Neural progenitor cell (in vitro differentiated cells): ENCODE results near the gene TMEM106C. TPM values are rescaled to one million over a fixed set of nuclear protein-coding genes. Genes with fewer than 3 reads are reported as not detected.
A peak's percentile ranks its signal among the peaks of the same experiment; 100 is the strongest.

ENCODE experiments used
- DNase-seq: peaks from one replicate; pipeline ENCODE4 v3.0.0-alpha.2; 2016; ENCODE audit warnings: low spot score
- H2AFZ ChIP-seq: fragments of 200-600 bp; sonication (generic); replicated peaks from 2 replicates; pipeline ENCODE4 v1.6.1; 2016; ENCODE audit warnings: antibody characterized with exemption
- H3F3A ChIP-seq: fragments of 200-600 bp; sonication (generic); 2 replicates; pipeline ENCODE4 v1.6.1; 2016; ENCODE audit warnings: antibody characterized with exemption, low read depth
- H3K27ac ChIP-seq: fragments of 200-600 bp; sonication (generic); 2 replicates; pipeline ENCODE4 v1.5.1; 2016; ENCODE audit warnings: mild to moderate bottlenecking
- H3K27me3 ChIP-seq: fragments of 200-600 bp; sonication (generic); 2 replicates; pipeline ENCODE4 v1.6.1; 2016; ENCODE audit warnings: mild to moderate bottlenecking, moderate library complexity
- H3K36me3 ChIP-seq: fragments of 200-600 bp; sonication (generic); 2 replicates; pipeline ENCODE4 v1.5.1; 2016
- H3K4me1 ChIP-seq: fragments of 200-600 bp; sonication (generic); 2 replicates; pipeline ENCODE4 v1.6.1; 2016; ENCODE audit warnings: mixed run types
- H3K4me2 ChIP-seq: fragments of 200-600 bp; sonication (generic); 2 replicates; pipeline ENCODE4 v1.6.1; 2016
- H3K4me3 ChIP-seq: fragments of 200-600 bp; sonication (generic); 2 replicates; pipeline ENCODE4 v1.5.1; 2016
- H3K79me2 ChIP-seq: fragments of 200-600 bp; sonication (generic); 2 replicates; pipeline ENCODE4 v1.6.1; 2016; ENCODE audit warnings: low read depth
- H3K9ac ChIP-seq: fragments of 200-600 bp; sonication (generic); 2 replicates; pipeline ENCODE4 v1.6.1; 2016
- H3K9me3 ChIP-seq: fragments of 200-600 bp; sonication (generic); 2 replicates; pipeline ENCODE4 v1.5.1; 2016; ENCODE audit warnings: low read depth
- H4K20me1 ChIP-seq: fragments of 200-600 bp; sonication (generic); 2 replicates; pipeline ENCODE4 v1.6.1; 2016; ENCODE audit warnings: low read depth
- H3K27ac Mint-ChIP-seq: 3 replicates; pipeline ENCODE4 v1.8.0; 2021; ENCODE audit warnings: mixed read lengths
- H3K27me3 Mint-ChIP-seq: 2 replicates; pipeline ENCODE4 v1.8.0; 2022; ENCODE audit warnings: low read depth, mild to moderate bottlenecking, inconsistent platforms, moderate library complexity, mixed read lengths; ENCODE audit not compliant: insufficient read depth
- H3K36me3 Mint-ChIP-seq: 3 replicates; pipeline ENCODE4 v1.8.0; 2021; ENCODE audit warnings: mixed read lengths
- H3K4me1 Mint-ChIP-seq: 3 replicates; pipeline ENCODE4 v1.8.0; 2021; ENCODE audit warnings: mixed read lengths
- H3K4me3 Mint-ChIP-seq: 3 replicates; pipeline ENCODE4 v1.8.0; 2021; ENCODE audit warnings: mild to moderate bottlenecking, moderate library complexity, mixed read lengths
- H3K9me3 Mint-ChIP-seq: 3 replicates; pipeline ENCODE4 v1.8.0; 2020; ENCODE audit warnings: mixed read lengths
- EZH2 ChIP-seq: fragments of 200-600 bp; sonication (generic); IDR thresholded peaks from 2 replicates; pipeline ENCODE4 v1.6.1; 2017; ENCODE audit warnings: antibody characterized with exemption, mild to moderate bottlenecking, moderate library complexity
- EZH2phosphoT487 ChIP-seq: fragments of 200-600 bp; sonication (generic); IDR thresholded peaks from 2 replicates; pipeline ENCODE4 v1.6.1; 2017; ENCODE audit warnings: antibody characterized with exemption
- total RNA-seq: library from RNA; depleted of rRNA; stranded (reverse); fragments of >200 nt; gene quantifications from 2 replicates; pipeline ENCODE4 v1.2.3, GENCODE V29; 2015; ENCODE audit warnings: low replicate concordance
- TF ChIP-seq, protein P1 (sequence below): fragments of 200-600 bp; sonication (generic); IDR thresholded peaks from 2 replicates; pipeline ENCODE4 v1.5.1; 2017; ENCODE audit warnings: antibody characterized with exemption, mild to moderate bottlenecking

TMEM106C gene
- total RNA-seq, 1 donor from 2014 or later = 87.5 TPM

DNA sequence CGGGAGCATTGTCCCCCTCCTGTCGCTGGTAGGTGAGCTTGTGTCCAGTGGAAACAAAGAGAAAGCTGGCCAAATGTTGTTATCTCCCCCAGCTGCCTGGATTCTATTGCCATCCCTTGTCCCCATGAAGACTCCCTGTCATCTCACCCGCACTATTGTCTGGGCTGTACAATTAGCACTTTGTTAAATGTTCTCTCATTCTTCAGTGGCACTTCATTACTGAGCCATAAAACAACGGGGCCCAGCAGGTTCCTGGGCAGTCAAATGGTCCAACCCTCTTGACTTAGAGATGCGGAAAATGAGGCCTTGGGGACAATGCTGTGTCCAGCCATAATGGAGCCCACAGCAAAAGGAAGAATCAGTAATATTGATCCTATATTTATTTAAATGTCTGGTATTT is 54.1 kb downstream of the TMEM106C start:
- H3K4me1 Mint-ChIP-seq = peaks cover 25% of the 10 kb centered on the region
- H3K4me3 ChIP-seq = no peak overlapping the region
- H3K27me3 ChIP-seq = peaks cover 92% of the 10 kb centered on the region
- no peaks in the 10 kb centered on the region for H3K36me3 Mint-ChIP-seq
- no peaks in the 10 kb centered on the region for H3K9me3 ChIP-seq
- no peaks in the 10 kb centered on the region for H4K20me1 ChIP-seq
- TF ChIP-seq, protein P1, sequence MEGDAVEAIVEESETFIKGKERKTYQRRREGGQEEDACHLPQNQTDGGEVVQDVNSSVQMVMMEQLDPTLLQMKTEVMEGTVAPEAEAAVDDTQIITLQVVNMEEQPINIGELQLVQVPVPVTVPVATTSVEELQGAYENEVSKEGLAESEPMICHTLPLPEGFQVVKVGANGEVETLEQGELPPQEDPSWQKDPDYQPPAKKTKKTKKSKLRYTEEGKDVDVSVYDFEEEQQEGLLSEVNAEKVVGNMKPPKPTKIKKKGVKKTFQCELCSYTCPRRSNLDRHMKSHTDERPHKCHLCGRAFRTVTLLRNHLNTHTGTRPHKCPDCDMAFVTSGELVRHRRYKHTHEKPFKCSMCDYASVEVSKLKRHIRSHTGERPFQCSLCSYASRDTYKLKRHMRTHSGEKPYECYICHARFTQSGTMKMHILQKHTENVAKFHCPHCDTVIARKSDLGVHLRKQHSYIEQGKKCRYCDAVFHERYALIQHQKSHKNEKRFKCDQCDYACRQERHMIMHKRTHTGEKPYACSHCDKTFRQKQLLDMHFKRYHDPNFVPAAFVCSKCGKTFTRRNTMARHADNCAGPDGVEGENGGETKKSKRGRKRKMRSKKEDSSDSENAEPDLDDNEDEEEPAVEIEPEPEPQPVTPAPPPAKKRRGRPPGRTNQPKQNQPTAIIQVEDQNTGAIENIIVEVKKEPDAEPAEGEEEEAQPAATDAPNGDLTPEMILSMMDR = no peak
- no peak for TF ChIP-seq EZH2
- TF ChIP-seq EZH2phosphoT487 = no peak
- no peaks in the 10 kb centered on the region for H3K36me3 ChIP-seq
- H3K27ac Mint-ChIP-seq = no peak overlapping the region
- H3F3A ChIP-seq = peaks cover 20% of the 10 kb centered on the region
- H3K79me2 ChIP-seq = no peaks in the 10 kb centered on the region
- H3K4me1 ChIP-seq = peaks cover 31% of the 10 kb centered on the region
- no peaks in the 10 kb centered on the region for H3K9me3 Mint-ChIP-seq
- H3K4me2 ChIP-seq = no peak overlapping the region
- no peaks in the 10 kb centered on the region for H3K27me3 Mint-ChIP-seq
- H3K4me3 Mint-ChIP-seq = no peak overlapping the region
- H3K27ac ChIP-seq = no peak overlapping the region
- no peak overlapping the region for H3K9ac ChIP-seq
- no peak overlapping the region for H2AFZ ChIP-seq
- peak; percentile 39 for DNase-seq

DNA sequence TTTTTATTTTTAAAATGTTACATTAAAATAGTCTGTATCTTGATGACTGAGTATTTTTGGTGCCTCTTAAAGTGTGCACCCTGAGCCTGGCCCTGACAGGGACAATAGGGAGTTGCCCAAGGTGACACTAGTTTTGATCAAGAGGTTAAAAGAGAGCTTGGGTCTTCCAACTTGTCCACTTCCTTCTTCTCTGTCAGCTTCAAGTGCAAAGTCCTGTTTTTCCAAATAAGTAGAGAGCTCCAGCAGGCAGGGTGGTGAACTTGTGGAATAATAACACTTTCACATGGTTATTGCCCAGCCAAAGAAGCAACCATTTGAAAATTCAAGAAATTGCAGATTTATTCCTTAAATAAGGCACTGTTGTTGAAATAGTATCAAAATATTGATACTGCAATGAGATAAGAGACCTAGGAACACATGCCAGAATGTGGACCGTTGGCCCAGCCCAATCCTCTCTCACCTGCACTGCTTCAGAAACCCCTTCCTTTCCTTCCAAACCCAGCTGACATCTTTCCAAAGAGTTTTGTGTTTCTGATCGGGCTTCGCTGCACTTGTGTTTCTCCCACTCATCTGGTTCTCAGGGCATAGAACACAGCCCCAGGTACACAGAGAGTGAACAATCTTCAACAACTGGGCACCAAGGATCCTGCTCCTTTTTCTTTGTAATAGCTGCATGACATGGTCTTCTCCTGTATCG is 54.7 kb downstream of the TMEM106C start:
- Histone ChIP-seq H3K9ac (no peak overlapping the region), H3K36me3 (no peaks in the 10 kb centered on the region), H3K9me3 (no peaks in the 10 kb centered on the region), H3K4me2 (no peak overlapping the region), H2AFZ (no peak overlapping the region), H3K4me3 (no peak overlapping the region), H3F3A (peaks cover 26% of the 10 kb centered on the region), H3K4me1 (peaks cover 37% of the 10 kb centered on the region), H4K20me1 (no peaks in the 10 kb centered on the region), H3K79me2 (no peaks in the 10 kb centered on the region), H3K27me3 (peaks cover 87% of the 10 kb centered on the region), H3K27ac (no peak overlapping the region)
- Mint-ChIP-seq H3K27me3 (no peaks in the 10 kb centered on the region), H3K9me3 (no peaks in the 10 kb centered on the region), H3K27ac (no peak overlapping the region), H3K36me3 (no peaks in the 10 kb centered on the region), H3K4me3 (peak overlapping the region; percentile 37), H3K4me1 (peaks cover 30% of the 10 kb centered on the region)
- no peak for DNase-seq
- TF ChIP-seq, protein P1 = no peak
- no peak for TF ChIP-seq EZH2
- TF ChIP-seq EZH2phosphoT487 = no peak

Other genes starting within 250 kb of the TMEM106C start
- not detected in 2 replicates for gene ENDOU, start 238.1 kb upstream of the TMEM106C start, total RNA-seq
- gene RAPGEF3, start 204.7 kb upstream of the TMEM106C start, total RNA-seq = 0.58 and 1.2 TPM in 2 replicates
- gene SLC48A1, start 190.4 kb upstream of the TMEM106C start, total RNA-seq = 8.3 and 16.7 TPM in 2 replicates
- gene HDAC7, start 143.7 kb upstream of the TMEM106C start, total RNA-seq = 7.2 and 14.2 TPM in 2 replicates
- gene VDR, start 58.6 kb upstream of the TMEM106C start, total RNA-seq = 0.09 TPM in 1 of 2 replicates, not detected in the other
- 69.1 and 330 TPM in 2 replicates for gene COL2A1, start 40.9 kb downstream of the TMEM106C start, total RNA-seq
- 37.6 and 89.9 TPM in 2 replicates for gene SENP1, start 142.5 kb downstream of the TMEM106C start, total RNA-seq
- gene PFKM, start 155.8 kb downstream of the TMEM106C start, total RNA-seq = 128 and 161 TPM in 2 replicates
- 4.2 and 5.9 TPM in 2 replicates for gene ASB8, start 193.9 kb downstream of the TMEM106C start, total RNA-seq
- 0.28 and 1.1 TPM in 2 replicates for gene CCDC184, start 220.0 kb downstream of the TMEM106C start, total RNA-seq
- gene OR10AD1, start 239.7 kb downstream of the TMEM106C start, total RNA-seq = not detected in 2 replicates